ENCODE data around the gene MYOF. TPM values are rescaled to one million over a fixed set of nuclear protein-coding genes. Genes with fewer than 3 reads are reported as not detected.

MYOF gene
- total RNA-seq, 6 experiments from 2014 or later, result 401 to 553 (median 530) TPM

- H3K4me1 Mint-ChIP-seq (ENCODE audit: low read depth), result peaks cover 13% of the 10 kb centered on the region
- H3K4me3 Mint-ChIP-seq, result no peak overlapping the region
- H3K9me3 Mint-ChIP-seq, result no peaks in the 10 kb centered on the region
- H3K27me3 Mint-ChIP-seq (ENCODE audit: insufficient read depth), result 0 out of 2 replicates have a peak, but pooled peaks cover 3% of the 10 kb centered on the region
- DNase-seq, result no peak
- H3K27ac Mint-ChIP-seq, result no peak overlapping the region
- TF ChIP-seq, protein P1, sequence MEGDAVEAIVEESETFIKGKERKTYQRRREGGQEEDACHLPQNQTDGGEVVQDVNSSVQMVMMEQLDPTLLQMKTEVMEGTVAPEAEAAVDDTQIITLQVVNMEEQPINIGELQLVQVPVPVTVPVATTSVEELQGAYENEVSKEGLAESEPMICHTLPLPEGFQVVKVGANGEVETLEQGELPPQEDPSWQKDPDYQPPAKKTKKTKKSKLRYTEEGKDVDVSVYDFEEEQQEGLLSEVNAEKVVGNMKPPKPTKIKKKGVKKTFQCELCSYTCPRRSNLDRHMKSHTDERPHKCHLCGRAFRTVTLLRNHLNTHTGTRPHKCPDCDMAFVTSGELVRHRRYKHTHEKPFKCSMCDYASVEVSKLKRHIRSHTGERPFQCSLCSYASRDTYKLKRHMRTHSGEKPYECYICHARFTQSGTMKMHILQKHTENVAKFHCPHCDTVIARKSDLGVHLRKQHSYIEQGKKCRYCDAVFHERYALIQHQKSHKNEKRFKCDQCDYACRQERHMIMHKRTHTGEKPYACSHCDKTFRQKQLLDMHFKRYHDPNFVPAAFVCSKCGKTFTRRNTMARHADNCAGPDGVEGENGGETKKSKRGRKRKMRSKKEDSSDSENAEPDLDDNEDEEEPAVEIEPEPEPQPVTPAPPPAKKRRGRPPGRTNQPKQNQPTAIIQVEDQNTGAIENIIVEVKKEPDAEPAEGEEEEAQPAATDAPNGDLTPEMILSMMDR (IDR thresholded peaks at IDR 0.05), result no peak
- no peaks in the 10 kb centered on the region for H3K36me3 Mint-ChIP-seq (ENCODE audit: low read depth)
Measured at GRCh38 chr10:93280699-93281366, 201.3 kb downstream of the MYOF start.

DNA sequence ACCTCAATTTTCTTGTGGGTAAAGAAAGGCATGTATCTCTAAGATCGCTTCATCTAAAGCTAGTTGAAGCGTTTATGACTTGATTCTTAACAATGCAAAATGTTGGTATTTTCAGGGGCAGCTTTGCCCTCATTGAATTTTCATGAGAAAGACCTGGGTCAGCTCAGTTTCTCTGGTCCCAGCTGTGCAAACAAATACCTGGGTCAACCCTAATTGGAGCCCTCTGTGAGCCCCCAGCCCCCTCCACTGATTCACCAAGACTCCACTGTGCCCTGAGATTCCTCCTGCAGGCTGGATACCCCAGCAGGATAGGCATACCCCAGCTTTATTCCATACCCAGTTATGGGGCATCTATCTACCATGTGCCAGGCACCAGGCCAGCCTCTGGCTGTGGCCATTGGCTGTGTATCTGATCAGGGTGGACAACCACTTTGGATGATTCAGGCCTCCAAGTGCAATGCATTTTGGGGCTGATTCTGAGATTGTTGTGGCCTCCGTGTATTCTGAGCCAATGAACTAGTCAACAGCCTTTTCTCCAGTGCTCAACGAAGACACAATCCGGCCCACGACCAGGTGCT is 201.9 kb downstream of the MYOF start:
- TF ChIP-seq, protein P1 (IDR thresholded peaks at IDR 0.05), result no peak
- H3K9me3 Mint-ChIP-seq, result no peaks in the 10 kb centered on the region
- 0 out of 2 replicates have a peak, but pooled peaks cover 3% of the 10 kb centered on the region for H3K27me3 Mint-ChIP-seq (ENCODE audit: insufficient read depth)
- DNase-seq, result no peak
- no peak overlapping the region for H3K27ac Mint-ChIP-seq
- H3K36me3 Mint-ChIP-seq (ENCODE audit: low read depth), result no peaks in the 10 kb centered on the region
- no peak overlapping the region for H3K4me3 Mint-ChIP-seq
- peaks cover 13% of the 10 kb centered on the region for H3K4me1 Mint-ChIP-seq (ENCODE audit: low read depth)

DNA sequence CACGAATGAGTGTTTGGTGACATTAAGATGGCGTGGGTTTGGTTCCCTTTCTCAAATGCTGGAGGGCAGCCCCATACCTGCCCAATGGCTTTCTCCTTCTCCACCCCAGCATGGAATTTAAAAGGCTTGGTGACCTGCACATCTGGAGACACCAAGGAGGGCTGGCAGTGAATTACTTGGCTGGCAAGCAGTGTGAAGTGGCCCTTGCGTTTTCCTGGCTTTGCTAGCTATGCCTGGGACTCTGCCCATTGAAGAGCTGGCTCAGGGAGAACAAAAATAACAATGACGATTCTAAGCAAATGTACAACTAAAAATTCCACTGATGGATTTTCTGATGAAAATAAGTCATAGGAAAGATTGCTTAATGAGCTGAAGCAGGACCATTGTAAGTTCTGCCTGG is 204.8 kb downstream of the MYOF start:
- H3K36me3 Mint-ChIP-seq (ENCODE audit: low read depth), result no peaks in the 10 kb centered on the region
- H3K27ac Mint-ChIP-seq, result no peak overlapping the region
- TF ChIP-seq, protein P1 (IDR thresholded peaks at IDR 0.05), result no peak
- no peak overlapping the region for H3K4me3 Mint-ChIP-seq
- peaks cover 4% of the 10 kb centered on the region; the same call in 1 of the 2 replicates for H3K4me1 Mint-ChIP-seq (ENCODE audit: low read depth)
- DNase-seq, result no peak
- H3K9me3 Mint-ChIP-seq, result no peaks in the 10 kb centered on the region
- H3K27me3 Mint-ChIP-seq (ENCODE audit: insufficient read depth), result peaks cover 3% of the 10 kb centered on the region; the same call in 1 of the 2 replicates

GRCh38 chr10:93274419-93274818 is 207.7 kb downstream of the MYOF start:
- no peaks in the 10 kb centered on the region; the same call in 1 of the 2 replicates for H3K4me1 Mint-ChIP-seq (ENCODE audit: low read depth)
- H3K36me3 Mint-ChIP-seq (ENCODE audit: low read depth), result peaks cover 7% of the 10 kb centered on the region; the same call in 1 of the 2 replicates
- H3K4me3 Mint-ChIP-seq, result no peak overlapping the region
- peaks cover 7% of the 10 kb centered on the region for H3K9me3 Mint-ChIP-seq
- TF ChIP-seq, protein P1 (IDR thresholded peaks at IDR 0.05), result no peak
- no peak overlapping the region for H3K27ac Mint-ChIP-seq
- peaks cover 4% of the 10 kb centered on the region; the same call in 1 of the 2 replicates for H3K27me3 Mint-ChIP-seq (ENCODE audit: insufficient read depth)
- no peak for DNase-seq

GRCh38 chr10:93272884-93273675 is 209.1 kb downstream of the MYOF start:
- Mint-ChIP-seq H3K9me3 (peaks cover 15% of the 10 kb centered on the region), H3K27me3 (ENCODE audit: insufficient read depth) (peaks cover 4% of the 10 kb centered on the region; the same call in 1 of the 2 replicates), H3K4me3 (no peak overlapping the region), H3K36me3 (ENCODE audit: low read depth) (peaks cover 11% of the 10 kb centered on the region; the same call in 1 of the 2 replicates), H3K4me1 (ENCODE audit: low read depth) (no peaks in the 10 kb centered on the region; the same call in 1 of the 2 replicates), H3K27ac (no peak overlapping the region)
- no peak for DNase-seq
- TF ChIP-seq, protein P1 (IDR thresholded peaks at IDR 0.05), result no peak

Measured in HFFc6 (cell line).